MG63 (cell line): ENCODE measurements around the gene TTLL6. TPM values are rescaled to one million over a fixed set of nuclear protein-coding genes. Genes with fewer than 3 reads are reported as not detected.

Experiments used
- DNase-seq: peaks from one replicate; pipeline ENCODE4 v3.0.0-alpha.2; 2020
- H3K27me3 ChIP-seq: fragments of 250-450 bp; sonication (Bioruptor Pico); 2 replicates; pipeline ENCODE4 v1.5.1; 2020; ENCODE audit warnings: mild to moderate bottlenecking, moderate library complexity
- H3K36me3 ChIP-seq: fragments of 250-450 bp; sonication (Bioruptor Pico); 2 replicates; pipeline ENCODE4 v1.5.1; 2020; ENCODE audit warnings: mild to moderate bottlenecking, moderate library complexity
- H3K4me3 ChIP-seq: fragments of 250-450 bp; sonication (Bioruptor Pico); 2 replicates; pipeline ENCODE4 v1.5.1; 2020; ENCODE audit warnings: mild to moderate bottlenecking, moderate library complexity
- H3K9me3 ChIP-seq: fragments of 250-450 bp; sonication (Bioruptor Pico); 2 replicates; pipeline ENCODE4 v1.5.1; 2020; ENCODE audit warnings: mild to moderate bottlenecking, moderate library complexity
- total RNA-seq: library from RNA; depleted of rRNA; stranded (reverse); fragments of >200 nt; shearing (Covaris generic); gene quantifications from 2 replicates; pipeline ENCODE4 v1.2.3, GENCODE V29; 2014; ENCODE audit warnings: low replicate concordance

The TTLL6 gene
- total RNA-seq, 1 experiment from 2014 or later = not detected

DNA sequence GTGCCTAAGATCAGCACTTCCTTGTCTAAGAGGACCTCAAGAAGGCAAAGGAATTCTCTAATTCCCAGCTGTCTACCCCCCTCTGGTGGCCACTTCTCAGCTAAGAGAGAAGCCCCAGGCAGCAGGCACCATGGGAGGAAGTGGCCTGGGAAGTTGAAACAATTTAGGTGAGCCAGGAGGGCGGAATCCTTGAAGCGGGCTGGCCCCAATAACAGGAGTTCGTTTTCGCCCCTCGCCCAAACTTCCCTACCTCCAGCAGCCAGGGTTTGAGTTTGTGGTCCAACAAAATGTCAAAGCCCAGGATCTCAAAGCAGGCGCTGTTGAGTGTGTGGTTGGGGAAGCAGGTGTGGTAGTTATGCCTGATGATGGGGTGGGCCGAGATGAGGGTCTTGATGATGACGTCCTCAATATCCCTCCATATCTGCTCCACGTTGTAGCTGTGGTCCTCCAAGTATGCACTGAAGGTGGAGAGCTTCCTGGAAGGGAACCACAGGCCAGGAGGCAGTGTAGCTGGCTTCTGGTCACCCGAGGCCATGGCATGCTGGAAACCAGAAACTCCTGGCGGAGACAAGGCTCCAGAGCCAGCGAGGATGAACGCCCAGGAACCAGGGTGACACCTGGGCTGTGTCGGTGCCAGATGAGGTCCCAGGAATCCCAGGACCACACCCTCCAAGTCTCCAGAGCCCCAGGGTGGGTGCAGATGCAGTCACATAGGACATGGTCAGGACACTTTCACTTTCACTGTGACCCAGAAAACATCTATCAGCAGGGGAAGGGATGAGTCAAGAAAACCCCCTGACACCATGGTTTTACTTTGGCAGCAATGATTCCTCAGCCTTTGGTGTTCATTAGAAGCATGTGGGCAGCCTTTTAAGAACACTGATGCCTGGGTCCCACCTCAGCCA, 25.6 kb downstream of the TTLL6 start:
- Histone ChIP-seq H3K4me3 (no peak overlapping the region), H3K36me3 (no peaks in the 10 kb centered on the region), H3K9me3 (no peaks in the 10 kb centered on the region), H3K27me3 (no peaks in the 10 kb centered on the region)
- peak; percentile 87 for DNase-seq

DNA sequence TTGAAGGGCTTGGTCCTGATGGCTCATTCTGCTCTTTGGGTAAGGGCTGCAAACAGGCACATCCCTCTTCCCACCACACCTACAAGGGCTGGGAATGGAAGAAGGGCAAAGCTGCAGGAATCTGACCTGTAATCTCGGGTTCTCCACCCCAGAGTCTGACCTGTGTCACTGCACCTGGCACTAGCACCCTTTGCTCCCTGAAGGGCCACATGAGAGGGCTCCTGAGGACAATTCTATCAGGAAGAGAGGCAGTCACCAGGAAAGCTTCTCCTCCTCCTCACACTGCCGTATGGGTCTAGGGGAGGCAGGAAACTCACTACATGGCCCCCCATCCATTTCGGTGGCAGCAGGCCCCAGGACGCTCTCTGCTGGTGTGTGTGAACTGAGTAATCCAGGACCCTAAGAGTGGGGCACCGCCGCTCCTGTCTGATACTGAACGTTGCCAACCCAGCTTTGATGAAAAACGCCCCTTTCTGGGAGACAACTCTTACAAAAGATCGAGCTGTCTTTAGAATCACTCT, 26.4 kb downstream of the TTLL6 start:
- DNase-seq = no peak
- Histone ChIP-seq H3K36me3 (no peaks in the 10 kb centered on the region), H3K27me3 (no peaks in the 10 kb centered on the region), H3K4me3 (no peak overlapping the region), H3K9me3 (no peaks in the 10 kb centered on the region)

DNA sequence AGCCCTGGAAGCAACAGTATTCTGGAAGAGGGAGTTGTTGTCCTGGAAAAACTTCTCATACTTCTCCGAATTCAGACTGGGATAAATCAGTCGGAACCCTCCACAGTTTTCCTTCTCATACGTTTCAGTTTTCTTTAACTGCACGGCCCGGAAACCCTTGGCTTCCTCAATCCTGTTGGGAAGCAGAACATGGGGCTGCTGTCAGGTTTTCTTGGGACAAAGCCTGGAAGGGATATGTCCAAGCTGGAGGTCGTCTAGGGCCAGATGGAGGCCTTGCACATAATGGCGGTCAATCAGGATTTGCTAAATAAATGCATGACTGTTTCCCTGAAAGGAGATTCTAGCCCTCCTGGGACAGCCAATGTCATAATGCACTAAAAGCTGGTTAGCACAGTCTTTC, 29.2 kb downstream of the TTLL6 start:
- H3K27me3 ChIP-seq = no peaks in the 10 kb centered on the region
- no peak for DNase-seq
- H3K4me3 ChIP-seq = no peak overlapping the region
- H3K36me3 ChIP-seq = no peaks in the 10 kb centered on the region
- no peaks in the 10 kb centered on the region for H3K9me3 ChIP-seq

DNA sequence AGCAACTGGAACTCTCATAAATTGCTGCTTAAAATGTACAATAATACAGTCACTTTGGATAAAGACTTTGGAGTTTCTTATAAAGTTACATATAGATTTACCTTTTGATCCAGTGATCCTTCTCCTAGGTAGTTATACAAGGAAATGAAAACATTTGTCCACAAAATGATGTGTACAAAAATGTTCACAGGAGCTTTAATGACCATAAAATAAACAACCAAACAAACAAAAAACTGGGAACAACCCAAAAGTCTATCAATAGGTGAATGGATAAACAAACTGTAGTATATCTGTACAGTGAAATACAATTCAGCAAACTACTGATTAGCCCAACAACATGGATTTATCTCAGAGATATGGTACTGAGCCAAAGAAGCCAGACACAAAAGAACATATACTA, 37.6 kb downstream of the TTLL6 start:
- Histone ChIP-seq H3K27me3 (no peaks in the 10 kb centered on the region), H3K4me3 (no peak overlapping the region), H3K9me3 (peaks cover 2% of the 10 kb centered on the region; the same call in 1 of the 2 replicates), H3K36me3 (no peaks in the 10 kb centered on the region)
- DNase-seq = no peak

DNA sequence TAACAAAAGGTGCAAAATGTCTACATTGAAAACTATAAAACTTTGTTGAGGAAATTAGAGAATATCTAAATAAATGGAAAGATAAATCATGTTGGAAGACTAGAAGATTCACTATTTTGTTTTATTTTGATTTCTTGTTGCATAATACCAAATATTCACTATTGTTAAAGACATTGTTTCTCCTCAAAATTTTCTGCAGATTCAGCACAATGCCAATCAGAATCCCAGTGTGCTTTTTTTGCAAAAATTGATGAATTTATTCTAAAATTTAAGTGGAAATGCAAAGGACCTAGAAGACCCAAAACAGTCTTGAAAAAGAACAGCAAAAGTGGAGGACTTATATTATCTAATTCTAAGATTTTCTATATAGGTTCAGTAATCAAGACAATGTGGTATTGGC, 40.4 kb downstream of the TTLL6 start:
- Histone ChIP-seq H3K9me3 (peaks cover 2% of the 10 kb centered on the region; the same call in 1 of the 2 replicates), H3K4me3 (no peak overlapping the region), H3K27me3 (no peaks in the 10 kb centered on the region), H3K36me3 (no peaks in the 10 kb centered on the region)
- no peak for DNase-seq

DNA sequence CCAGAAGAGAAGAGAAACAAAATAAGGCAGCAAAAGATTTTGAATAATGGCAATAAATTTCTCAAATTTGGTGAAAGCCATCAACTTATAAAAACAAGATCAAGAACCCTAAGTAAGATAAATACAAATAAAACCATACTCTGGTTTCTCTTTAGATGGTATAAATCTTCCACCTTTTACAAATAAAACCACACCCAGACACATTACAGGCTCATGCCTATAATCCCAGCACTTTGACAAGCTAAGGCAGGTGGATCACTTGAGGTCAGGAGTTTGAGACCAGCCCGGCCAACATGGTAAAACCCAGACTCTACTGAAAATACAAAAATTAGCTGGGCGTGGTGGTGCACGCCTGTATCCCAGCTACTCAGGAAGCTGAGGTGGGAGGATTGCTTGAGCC, 43.8 kb downstream of the TTLL6 start:
- peaks cover 2% of the 10 kb centered on the region; the same call in 1 of the 2 replicates for H3K9me3 ChIP-seq
- no peaks in the 10 kb centered on the region for H3K27me3 ChIP-seq
- no peak for DNase-seq
- no peaks in the 10 kb centered on the region; the same call in 1 of the 2 replicates for H3K36me3 ChIP-seq
- no peak overlapping the region for H3K4me3 ChIP-seq

DNA sequence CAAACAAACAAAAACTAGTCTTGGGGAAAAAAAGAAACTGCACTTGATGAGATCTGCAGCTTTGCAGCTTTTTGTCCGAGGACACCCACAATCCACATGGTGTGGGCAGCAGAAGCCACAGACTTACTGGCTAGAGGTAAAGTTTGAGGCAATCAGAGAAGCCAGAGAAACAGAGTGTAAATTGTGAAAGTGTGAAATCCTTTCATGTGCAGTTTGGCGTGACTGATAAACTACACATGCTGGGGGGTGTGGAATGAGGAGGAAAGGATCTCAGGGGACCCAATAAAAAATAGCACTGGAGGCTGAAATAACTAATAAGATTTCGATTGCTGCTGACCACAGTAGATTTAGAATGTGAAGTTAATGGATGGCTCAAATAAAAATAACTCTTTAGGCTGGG, 46.1 kb downstream of the TTLL6 start:
- DNase-seq = no peak
- H3K9me3 ChIP-seq = peaks cover 2% of the 10 kb centered on the region; the same call in 1 of the 2 replicates
- H3K4me3 ChIP-seq = no peak overlapping the region
- no peaks in the 10 kb centered on the region; the same call in 1 of the 2 replicates for H3K36me3 ChIP-seq
- no peaks in the 10 kb centered on the region for H3K27me3 ChIP-seq

DNA sequence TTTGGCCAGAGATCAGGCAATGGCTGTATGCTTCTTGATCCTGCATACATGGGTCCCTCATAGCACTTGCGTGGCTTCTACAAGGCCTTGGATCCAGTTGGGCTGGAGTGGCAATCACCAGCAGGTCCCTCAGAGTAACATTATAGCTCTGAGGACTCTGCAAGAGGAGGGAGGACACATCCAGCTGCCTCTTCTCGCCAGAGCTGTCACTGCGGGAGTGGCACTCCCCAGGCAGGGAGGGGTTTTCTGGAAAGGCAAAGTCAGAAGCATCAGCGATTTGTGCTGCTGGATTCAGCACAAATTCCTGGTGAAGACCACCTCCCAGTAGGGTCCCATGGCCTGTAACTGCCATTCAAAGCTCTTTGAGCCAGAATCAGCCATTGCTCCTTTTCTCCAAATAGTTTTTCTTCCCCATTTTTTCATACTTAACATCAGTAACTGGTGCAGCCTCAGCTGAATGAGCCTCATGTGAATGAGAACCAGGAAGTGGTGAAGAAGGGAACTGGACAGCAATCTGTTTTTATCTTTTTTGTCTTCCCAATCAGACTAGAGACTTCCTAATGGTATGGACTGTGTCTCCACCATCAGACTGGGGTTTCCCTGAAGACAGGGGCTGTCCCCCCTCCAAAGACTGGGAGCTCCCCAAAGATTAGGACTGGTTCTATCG, 47.9 kb downstream of the TTLL6 start:
- H3K9me3 ChIP-seq = no peaks in the 10 kb centered on the region
- H3K4me3 ChIP-seq = no peak overlapping the region
- no peaks in the 10 kb centered on the region; the same call in 1 of the 2 replicates for H3K36me3 ChIP-seq
- H3K27me3 ChIP-seq = no peaks in the 10 kb centered on the region
- no peak for DNase-seq

DNA sequence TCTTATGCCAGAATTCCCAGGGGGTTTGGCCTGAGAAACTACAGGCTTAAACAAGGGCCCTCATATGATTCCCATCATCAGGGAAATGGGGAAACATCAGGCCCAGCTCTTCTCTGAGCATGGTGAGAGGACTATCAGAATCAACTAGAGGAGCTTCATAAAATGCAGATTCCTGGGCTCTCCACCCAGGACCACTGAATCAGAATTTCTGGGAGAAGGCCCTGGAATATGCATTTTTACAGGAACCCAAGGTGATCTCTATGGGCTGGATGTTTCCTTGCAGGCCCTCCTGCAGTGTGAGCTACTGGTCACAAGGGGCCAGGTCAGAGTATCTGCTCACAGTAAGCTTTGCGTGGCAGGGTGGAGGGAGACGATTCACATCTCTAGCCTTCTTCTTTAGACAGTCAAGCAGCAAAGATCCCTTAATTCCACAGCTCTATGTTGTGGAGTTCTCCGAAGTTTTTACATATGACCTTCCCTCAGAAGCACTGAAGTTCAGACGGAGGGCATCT, 49.7 kb downstream of the TTLL6 start:
- H3K9me3 ChIP-seq = no peaks in the 10 kb centered on the region
- no peaks in the 10 kb centered on the region; the same call in 1 of the 2 replicates for H3K36me3 ChIP-seq
- DNase-seq = no peak
- H3K4me3 ChIP-seq = no peak overlapping the region
- no peaks in the 10 kb centered on the region for H3K27me3 ChIP-seq

DNA sequence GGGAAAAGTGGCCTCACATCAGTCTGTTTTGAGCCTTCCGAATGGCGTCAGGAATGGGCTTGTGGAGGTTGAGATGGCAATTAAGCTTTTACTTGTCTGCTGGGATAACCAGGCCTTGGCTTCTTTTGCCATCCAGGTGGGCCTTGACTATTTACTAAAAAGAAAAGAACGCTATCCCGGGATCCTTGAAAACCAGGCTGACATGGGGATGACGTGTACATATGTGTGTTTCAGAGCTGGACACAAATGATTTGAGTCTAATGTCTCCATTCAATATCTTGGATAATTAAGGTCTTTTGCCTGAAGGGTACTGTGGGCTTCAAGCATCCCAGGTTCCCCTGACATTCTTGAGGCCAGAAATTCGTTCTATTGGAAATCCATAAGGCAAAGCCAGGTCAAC, 55.9 kb downstream of the TTLL6 start:
- no peak for DNase-seq

DNA sequence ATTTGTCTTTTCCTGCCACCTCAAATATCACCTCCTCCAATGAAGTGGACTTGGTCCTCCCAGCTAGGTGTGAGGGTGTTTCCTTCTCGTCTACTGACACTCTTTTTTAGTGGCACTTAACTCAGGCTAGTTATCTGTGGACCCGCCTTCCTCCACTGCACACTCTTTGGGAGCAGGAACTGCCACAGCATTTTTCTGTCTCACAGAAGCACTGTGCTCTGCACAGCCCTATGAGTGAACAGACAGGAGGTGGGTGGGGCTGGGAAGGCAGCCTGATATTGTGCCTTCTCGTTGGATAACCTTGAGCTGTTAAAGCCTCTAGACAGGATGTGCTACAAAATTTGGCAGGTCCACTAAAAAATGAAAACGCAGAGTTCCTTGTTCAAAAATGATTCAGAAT, 56.6 kb downstream of the TTLL6 start:
- peak; percentile 80 for DNase-seq
- no peaks in the 10 kb centered on the region for H3K9me3 ChIP-seq
- no peaks in the 10 kb centered on the region for H3K27me3 ChIP-seq
- H3K36me3 ChIP-seq = no peaks in the 10 kb centered on the region
- no peak overlapping the region for H3K4me3 ChIP-seq

More for the DNA sequence above, 55.9 kb downstream of the TTLL6 start:
- no peak overlapping the region for H3K4me3 ChIP-seq
- no peaks in the 10 kb centered on the region for H3K27me3 ChIP-seq
- no peaks in the 10 kb centered on the region for H3K9me3 ChIP-seq
- no peaks in the 10 kb centered on the region for H3K36me3 ChIP-seq

DNA sequence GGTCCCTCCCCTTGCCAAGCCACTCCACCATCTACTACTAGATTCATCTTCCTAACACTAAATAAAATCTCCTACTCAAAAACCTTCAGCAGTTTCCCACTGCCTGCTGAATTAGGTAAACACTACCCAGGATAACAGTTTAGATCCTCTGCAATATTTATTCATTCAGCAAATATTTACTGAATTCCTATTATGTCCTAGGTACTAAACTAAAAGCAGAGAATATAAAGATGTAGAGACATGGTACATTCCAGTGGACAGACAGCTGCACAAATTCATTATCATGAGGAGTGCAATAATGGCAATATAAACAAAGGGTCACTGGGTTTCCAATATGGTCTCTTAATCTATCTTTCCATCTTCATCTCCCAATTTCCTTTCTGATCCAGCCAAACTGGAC, 57.7 kb downstream of the TTLL6 start:
- no peak for DNase-seq
- H3K9me3 ChIP-seq = no peaks in the 10 kb centered on the region
- H3K27me3 ChIP-seq = no peaks in the 10 kb centered on the region
- H3K36me3 ChIP-seq = no peaks in the 10 kb centered on the region
- no peak overlapping the region for H3K4me3 ChIP-seq

DNA sequence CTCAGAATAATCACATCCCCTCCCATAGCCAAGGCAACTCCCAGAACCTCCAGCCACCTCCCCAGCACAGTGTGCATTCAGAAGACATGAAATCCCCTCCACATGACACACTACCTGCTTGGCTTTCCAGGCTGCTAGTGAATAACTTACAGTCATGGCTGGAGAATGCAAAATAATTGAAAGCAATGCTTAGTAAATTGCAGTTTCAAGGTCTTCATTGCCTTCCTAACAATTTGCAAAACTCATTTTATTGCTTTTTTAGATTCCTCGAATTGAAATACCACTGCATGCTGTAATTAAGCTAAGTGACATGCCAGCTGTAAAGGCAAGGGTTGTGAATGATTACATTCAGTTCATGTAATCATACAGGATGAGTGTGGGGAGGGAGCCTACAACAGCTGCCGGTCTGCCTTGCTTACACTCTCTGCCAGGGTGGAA, 59.5 kb downstream of the TTLL6 start:
- H3K4me3 ChIP-seq = no peak overlapping the region
- peak; percentile 68 for DNase-seq
- H3K27me3 ChIP-seq = no peaks in the 10 kb centered on the region

DNA sequence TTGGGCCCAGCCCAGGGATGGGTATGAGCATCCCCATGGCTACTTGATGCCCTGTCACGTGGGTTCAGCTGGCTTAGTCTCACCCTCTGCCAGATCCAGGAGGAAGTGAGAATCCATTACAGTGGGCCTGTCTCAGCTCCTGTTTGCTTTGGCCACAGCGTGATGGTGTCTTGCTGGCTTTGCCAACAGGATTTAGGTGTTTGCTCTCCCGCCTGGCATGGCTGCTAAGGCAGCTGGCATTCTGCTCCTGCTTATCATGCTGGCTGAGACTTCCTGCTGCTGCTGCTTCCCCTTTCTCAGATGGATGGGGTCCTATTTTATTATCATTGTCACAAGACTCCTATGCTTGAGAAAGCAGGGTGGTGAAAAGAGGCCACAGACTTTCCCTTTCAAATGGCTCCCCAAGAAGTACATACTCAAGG, 60.2 kb downstream of the TTLL6 start:
- peak; percentile 96 for DNase-seq
- Histone ChIP-seq H3K4me3 (no peak overlapping the region), H3K9me3 (no peaks in the 10 kb centered on the region), H3K36me3 (no peaks in the 10 kb centered on the region), H3K27me3 (no peaks in the 10 kb centered on the region)

More for the DNA sequence above, 59.5 kb downstream of the TTLL6 start:
- no peaks in the 10 kb centered on the region for H3K9me3 ChIP-seq
- H3K36me3 ChIP-seq = no peaks in the 10 kb centered on the region

DNA sequence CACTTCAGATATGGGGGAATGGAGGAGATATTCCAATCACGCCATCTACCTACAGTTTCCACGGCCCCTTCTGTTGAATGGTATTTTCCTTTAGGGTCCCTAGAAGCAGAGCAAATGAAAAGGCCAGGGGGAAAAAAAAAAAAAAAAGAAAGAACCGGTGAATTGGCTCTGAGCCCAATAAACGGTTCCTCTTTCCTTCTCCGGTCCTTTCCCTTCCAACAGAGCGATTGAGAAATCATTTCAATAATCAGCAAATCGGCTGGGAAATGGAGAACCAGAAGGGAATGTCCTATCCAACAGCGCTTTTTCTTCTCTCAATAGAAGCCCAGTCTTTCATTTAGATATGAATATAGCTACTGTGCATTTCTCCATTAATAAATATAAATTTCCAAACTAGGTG, 61.7 kb downstream of the TTLL6 start:
- H3K36me3 ChIP-seq = no peaks in the 10 kb centered on the region
- no peak overlapping the region for H3K4me3 ChIP-seq
- DNase-seq = no peak
- H3K27me3 ChIP-seq = no peaks in the 10 kb centered on the region
- no peaks in the 10 kb centered on the region for H3K9me3 ChIP-seq

DNA sequence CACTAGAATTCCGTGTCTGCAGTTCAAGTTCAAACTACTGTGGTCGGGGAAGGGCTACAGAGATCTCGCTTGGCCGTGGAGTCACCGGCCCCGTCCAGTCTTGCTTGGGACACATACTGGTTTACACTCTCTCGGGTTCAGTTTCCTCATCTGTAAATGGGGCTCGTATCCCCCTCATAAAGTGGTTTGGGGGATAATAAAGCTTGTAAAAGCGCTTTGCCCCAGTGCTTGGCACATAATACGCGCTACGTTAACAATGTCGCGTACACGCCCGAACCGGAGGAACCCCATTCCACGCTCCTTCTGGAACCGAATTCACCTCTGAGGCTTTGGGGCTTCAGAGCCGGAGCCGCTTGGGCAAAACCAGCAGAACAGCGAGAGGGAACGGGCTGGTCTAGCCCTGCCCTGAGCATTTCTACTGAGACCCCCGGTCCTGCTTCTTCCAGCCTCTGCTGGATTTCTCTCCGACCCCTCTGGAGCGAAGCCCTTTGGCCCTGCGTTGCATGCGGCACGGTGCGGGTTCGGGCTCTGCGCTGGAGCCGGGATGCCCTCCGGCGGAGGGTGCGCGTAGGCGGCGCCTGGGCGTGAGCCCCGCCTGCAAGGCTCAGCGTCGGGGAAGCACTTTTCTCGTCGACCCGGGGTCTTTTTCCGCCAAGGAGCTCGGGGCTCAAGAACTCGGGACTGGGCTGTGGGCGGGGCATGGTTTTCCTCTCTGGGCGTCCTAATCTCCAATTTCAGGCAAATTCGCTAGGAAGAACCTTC, 62.3 kb downstream of the TTLL6 start:
- H3K27me3 ChIP-seq = no peaks in the 10 kb centered on the region
- no peaks in the 10 kb centered on the region for H3K36me3 ChIP-seq
- DNase-seq = no peak
- no peaks in the 10 kb centered on the region for H3K9me3 ChIP-seq
- H3K4me3 ChIP-seq = no peak overlapping the region
